Measurements from ENCODE around the gene ADCY7.

The ADCY7 gene

GRCh38 chr16:50280932-50281331 is 14.6 kb downstream of the ADCY7 start:
- Histone ChIP-seq H3K4me1 (ENCODE audit: low read length) (peaks cover 41% of the 10 kb centered on the region), H4K20me1 (ENCODE audit: insufficient read depth, low read length) (no peaks in the 10 kb centered on the region), H3K36me3 (replicated peaks; ENCODE audit: insufficient read depth, low read length) (no peaks in the 10 kb centered on the region), H3K9ac (ENCODE audit: low read length) (no peak overlapping the region), H3K4me2 (ENCODE audit: low read depth, low read length) (peak overlapping the region; percentile 78; the same call in 1 of the 2 replicates), H3F3A (ENCODE audit: insufficient read depth, low read length) (peaks cover 18% of the 10 kb centered on the region), H3K4me3 (ENCODE audit: low read length) (no peak overlapping the region), H3K9me2 (replicated peaks; ENCODE audit: insufficient read depth, low read length) (no peaks in the 10 kb centered on the region), H3K27ac (ENCODE audit: low read length) (no peak overlapping the region), H2AFZ (ENCODE audit: low read length) (no peak overlapping the region), H3K9me3 (replicated peaks; ENCODE audit: insufficient read depth, low read length) (no peaks in the 10 kb centered on the region), H3K79me2 (ENCODE audit: low read length) (peaks cover 96% of the 10 kb centered on the region), H3K27me3 (replicated peaks; ENCODE audit: insufficient read depth, low read length) (no peaks in the 10 kb centered on the region)
- TF ChIP-seq CTCF (IDR thresholded peaks at IDR 0.05; ENCODE audit: low read length) = no peak
- no peak for TF ChIP-seq EZH2phosphoT487 (IDR thresholded peaks at IDR 0.05; ENCODE audit: low read length)
- no peak for TF ChIP-seq EZH2 (optimal IDR thresholded peaks at IDR 0.05; ENCODE audit: low read depth, low read length)
- no peak for DNase-seq

GRCh38 chr16:50281391-50282009 is 15.1 kb downstream of the ADCY7 start:
- TF ChIP-seq EZH2phosphoT487 (IDR thresholded peaks at IDR 0.05; ENCODE audit: low read length) (no peak), CTCF (IDR thresholded peaks at IDR 0.05; ENCODE audit: low read length) (no peak), EZH2 (optimal IDR thresholded peaks at IDR 0.05; ENCODE audit: low read depth, low read length) (no peak)
- Histone ChIP-seq H3K4me2 (ENCODE audit: low read depth, low read length) (peak overlapping the region; percentile 78), H4K20me1 (ENCODE audit: insufficient read depth, low read length) (no peaks in the 10 kb centered on the region), H3K27me3 (replicated peaks; ENCODE audit: insufficient read depth, low read length) (no peaks in the 10 kb centered on the region), H3K9ac (ENCODE audit: low read length) (peak overlapping the region; percentile 51), H3F3A (ENCODE audit: insufficient read depth, low read length) (peaks cover 18% of the 10 kb centered on the region), H3K4me1 (ENCODE audit: low read length) (peaks cover 36% of the 10 kb centered on the region), H3K27ac (ENCODE audit: low read length) (peak overlapping the region; percentile 72; the same call in 1 of the 2 replicates), H2AFZ (ENCODE audit: low read length) (peak overlapping the region; percentile 44; the same call in 1 of the 2 replicates), H3K4me3 (ENCODE audit: low read length) (peak overlapping the region; percentile 36), H3K36me3 (replicated peaks; ENCODE audit: insufficient read depth, low read length) (no peaks in the 10 kb centered on the region), H3K9me3 (replicated peaks; ENCODE audit: insufficient read depth, low read length) (no peaks in the 10 kb centered on the region), H3K79me2 (ENCODE audit: low read length) (peaks cover 96% of the 10 kb centered on the region), H3K9me2 (replicated peaks; ENCODE audit: insufficient read depth, low read length) (no peaks in the 10 kb centered on the region)
- DNase-seq = no peak

GRCh38 chr16:50282010-50282538 is 15.7 kb downstream of the ADCY7 start:
- peaks cover 96% of the 10 kb centered on the region for H3K79me2 ChIP-seq (ENCODE audit: low read length)
- H2AFZ ChIP-seq (ENCODE audit: low read length) = peak overlapping the region; percentile 44; the same call in 1 of the 2 replicates
- H3K4me3 ChIP-seq (ENCODE audit: low read length) = peak overlapping the region; percentile 36
- H3K27me3 ChIP-seq (replicated peaks; ENCODE audit: insufficient read depth, low read length) = no peaks in the 10 kb centered on the region
- no peaks in the 10 kb centered on the region for H3K36me3 ChIP-seq (replicated peaks; ENCODE audit: insufficient read depth, low read length)
- H3K9me2 ChIP-seq (replicated peaks; ENCODE audit: insufficient read depth, low read length) = no peaks in the 10 kb centered on the region
- TF ChIP-seq EZH2phosphoT487 (IDR thresholded peaks at IDR 0.05; ENCODE audit: low read length) = no peak
- TF ChIP-seq EZH2 (optimal IDR thresholded peaks at IDR 0.05; ENCODE audit: low read depth, low read length) = no peak
- TF ChIP-seq CTCF (IDR thresholded peaks at IDR 0.05; ENCODE audit: low read length) = no peak
- DNase-seq = peak; percentile 88
- H3K9me3 ChIP-seq (replicated peaks; ENCODE audit: insufficient read depth, low read length) = no peaks in the 10 kb centered on the region
- H3K9ac ChIP-seq (ENCODE audit: low read length) = peak overlapping the region; percentile 51
- peak overlapping the region; percentile 78 for H3K4me2 ChIP-seq (ENCODE audit: low read depth, low read length)
- peaks cover 18% of the 10 kb centered on the region for H3F3A ChIP-seq (ENCODE audit: insufficient read depth, low read length)
- H3K27ac ChIP-seq (ENCODE audit: low read length) = peak overlapping the region; percentile 72; the same call in 1 of the 2 replicates
- no peaks in the 10 kb centered on the region for H4K20me1 ChIP-seq (ENCODE audit: insufficient read depth, low read length)
- peaks cover 30% of the 10 kb centered on the region for H3K4me1 ChIP-seq (ENCODE audit: low read length)

Measured in MM.1S (cell line).